GF-D8 (cell line): ENCODE measurements around the gene FAM114A1.
"Not testable (repeated sequence)": the region's sequence is repeated elsewhere in the genome, so short reads cannot be mapped to it uniquely, and the experiment has no call there.

Experiments used
- DNase-seq: peaks from one replicate; lab custom pipeline; 2025; lab: John Stamatoyannopoulos, UW

The FAM114A1 gene

DNA sequence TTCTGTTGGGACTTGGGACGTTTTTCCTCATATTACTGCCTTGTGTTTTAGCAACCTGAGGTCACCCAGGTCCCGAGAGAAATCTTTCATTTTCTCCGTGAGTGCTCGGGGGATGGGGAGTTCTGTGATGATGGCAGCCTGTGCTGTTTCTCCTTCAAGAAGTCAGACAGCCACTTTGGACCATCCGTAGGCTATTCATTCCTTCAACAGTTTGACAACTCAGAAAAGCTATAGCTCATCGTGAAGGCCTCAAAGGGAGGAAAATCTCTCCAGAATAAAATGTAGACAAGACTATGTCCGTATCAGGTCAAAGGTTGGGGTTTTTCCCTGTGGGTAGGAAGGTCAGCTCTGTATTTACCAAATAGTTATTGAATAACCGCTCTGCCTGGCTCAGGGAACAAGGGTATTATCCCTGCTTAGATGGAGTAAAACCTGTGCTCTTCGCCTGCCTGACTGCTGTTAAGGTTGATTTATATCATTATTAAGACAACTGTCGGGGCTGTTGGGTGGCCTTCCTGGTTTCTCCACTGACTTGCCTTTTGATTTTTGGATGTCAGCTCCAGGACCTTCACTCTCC is 36.6 kb downstream of the FAM114A1 start:
- DNase-seq, result no peak

DNA sequence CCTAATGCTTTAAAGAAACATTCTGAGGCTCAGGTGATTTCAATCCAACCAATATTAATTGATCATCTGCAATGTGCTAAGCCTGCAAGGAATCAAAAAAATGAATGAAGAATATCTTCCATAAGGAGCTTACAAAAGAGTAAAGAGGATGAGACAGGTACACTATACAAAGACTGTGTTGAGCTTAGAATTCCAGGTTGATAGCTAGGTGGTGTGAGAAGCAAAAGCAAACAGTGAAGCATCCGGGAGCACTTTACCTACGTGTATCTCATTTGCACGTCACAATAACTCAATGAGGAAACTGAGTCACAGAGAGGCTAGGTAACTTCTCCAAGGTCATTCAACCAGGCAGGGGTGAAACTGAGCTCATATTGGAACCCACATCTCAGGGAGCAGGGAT is 37.1 kb downstream of the FAM114A1 start:
- no peak for DNase-seq

DNA sequence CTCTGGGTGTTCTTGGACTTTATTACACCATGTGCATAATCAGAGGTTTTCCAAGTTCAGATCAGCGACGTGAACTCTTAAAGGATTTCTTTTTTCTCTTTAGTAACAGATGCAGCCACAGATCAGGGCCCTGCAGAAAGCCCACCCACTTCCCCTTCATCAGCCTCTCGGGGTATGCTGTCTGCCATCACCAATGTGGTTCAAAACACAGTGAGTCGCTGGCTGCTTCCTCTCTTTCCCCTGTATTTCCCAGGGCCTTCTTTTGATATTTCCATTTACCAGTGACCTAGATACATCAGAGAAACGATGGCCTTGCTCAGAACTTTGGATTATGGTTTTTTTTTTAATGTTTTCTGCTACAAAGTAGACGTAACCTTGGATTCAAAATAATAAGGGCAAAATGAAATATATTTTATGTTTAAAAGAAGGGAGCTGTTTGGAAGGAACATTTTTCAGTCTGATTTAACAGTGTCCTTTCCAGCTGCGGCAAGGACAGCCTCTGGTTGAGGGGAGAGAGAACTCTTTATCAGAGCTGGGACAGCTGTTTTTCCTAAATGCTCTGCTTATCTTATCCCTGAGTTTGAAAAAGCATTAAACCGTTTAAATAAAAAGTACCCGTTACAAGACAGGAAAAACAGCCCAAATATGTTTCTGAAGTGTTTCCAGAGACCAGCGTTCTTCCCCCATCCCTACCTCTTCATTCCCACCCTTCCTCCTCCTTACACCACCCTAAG is 38.2 kb downstream of the FAM114A1 start:
- DNase-seq, result no peak

DNA sequence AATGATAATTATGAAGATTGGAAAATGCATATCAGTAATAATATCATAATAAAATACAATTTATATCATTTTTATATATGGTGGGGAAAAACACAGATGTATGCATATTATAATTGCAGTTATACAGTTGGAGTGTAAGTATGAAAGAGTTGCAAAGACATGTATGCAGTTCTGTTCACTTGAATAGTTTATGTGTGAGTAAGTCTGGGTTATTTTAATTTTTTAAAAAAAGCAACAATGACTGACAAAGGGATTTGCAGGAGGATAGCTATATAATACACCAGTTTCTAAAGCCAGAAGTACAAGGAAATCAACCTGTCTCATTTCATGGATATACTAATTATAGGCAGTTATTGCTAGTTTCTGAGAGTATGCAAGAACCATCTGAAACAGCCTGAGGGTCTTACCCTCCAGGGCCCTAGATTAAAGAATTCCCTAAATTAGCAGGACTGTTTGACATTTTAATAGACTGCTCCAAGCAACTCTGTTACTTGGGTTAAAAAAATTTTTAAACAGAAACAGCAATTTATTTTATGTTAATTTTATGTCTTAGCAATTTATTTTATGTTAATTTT is 40.2 kb downstream of the FAM114A1 start:
- no peak for DNase-seq

DNA sequence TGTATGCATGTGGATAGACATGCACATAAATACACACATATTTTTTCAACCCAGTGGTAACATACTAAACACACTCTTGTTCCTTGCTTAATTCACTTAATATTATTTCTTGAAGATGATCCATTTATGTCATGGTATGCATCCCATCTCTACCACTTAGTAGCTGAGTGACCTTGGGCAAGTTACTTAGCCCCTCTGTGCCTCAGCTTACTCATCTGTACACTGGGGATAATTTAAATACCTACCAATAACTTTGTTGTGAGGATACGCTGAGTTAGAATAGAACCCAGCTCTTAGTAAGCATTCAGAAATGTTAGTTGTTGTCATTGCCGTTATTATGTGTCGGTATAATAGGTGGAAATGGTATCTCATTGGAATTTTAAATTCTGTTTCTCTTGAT is 41.4 kb downstream of the FAM114A1 start:
- no peak for DNase-seq

DNA sequence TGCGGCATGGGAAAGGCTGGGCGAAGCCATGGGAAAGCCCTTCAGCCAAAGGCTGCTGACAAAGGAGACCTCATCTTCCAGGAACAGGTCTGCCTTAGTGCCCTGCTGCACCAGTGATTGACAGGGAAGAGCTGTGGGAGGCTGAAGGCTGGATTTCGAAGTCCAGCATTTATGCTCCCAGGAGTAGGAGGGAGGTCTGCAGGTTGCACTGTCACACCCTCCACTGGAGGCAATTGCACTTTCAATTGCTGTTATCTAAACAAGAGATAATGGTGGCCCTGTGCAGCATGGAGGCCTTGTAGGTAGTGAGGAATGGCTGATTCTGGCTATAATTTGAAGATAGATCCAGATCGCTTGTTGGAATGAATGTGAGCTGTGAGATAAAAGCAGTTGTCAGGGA is 43.7 kb downstream of the FAM114A1 start:
- DNase-seq, result no peak

DNA sequence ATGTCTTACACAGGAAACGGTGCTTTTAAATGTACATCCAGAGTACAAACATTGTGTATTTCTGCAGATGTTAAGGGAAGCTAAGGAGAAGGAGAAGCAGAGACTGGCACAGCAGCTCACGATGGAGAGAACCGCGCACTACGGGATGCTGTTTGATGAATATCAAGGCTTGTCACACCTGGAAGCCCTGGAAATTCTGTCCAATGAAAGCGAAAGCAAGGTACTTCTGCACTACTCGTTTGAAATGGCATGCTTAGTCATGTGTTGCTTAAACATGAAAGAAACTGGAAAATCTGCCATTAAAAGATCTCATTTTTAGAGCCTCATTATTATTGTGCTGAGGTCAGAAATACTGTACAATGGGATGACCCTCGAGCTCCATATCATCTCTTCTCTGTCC is 47.2 kb downstream of the FAM114A1 start:
- DNase-seq, result no peak

DNA sequence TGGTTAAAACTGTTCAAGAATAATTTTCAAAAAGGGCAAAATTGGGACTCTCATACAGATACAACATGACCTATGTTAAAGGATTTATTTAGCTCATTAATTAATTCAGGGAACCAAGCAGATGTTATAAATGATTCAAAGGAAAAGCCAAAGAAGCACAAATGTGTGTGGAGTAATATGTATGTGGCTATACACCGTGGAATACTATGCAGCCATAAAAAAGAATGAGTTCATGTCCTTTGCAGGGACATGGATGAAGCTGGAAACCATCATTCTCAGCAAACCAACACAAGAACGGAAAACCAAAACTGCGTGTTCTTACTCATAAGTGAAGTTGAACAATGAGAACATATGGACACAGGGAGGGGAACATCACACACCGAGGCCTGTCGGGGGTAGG is 48.7 kb downstream of the FAM114A1 start:
- DNase-seq, result not testable (repeated sequence)

DNA sequence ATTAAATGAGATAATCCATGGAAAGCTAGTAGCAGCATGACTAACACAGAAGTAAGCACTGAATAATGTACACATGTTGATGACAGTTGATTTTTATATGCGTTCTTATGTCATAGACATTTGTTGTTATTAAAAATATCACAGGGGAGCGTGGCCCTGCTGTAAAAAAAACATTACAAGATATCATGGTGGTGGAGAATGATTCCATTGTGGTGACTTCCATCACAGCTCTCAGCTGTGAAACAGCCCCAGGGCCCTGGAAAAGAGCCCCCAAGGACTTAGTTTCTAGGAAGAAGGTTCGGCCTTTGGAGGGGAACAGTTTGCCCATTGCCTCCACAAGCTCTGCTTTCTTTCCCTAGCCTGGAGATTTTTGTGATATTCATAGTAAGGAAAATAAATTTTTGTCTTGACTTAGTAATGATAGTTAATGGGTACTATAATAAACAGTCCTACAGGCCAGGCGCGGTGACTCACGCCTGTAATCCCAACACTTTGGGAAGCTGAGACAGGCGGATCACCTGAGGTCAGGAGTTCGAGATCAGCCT is 49.9 kb downstream of the FAM114A1 start:
- no peak for DNase-seq

DNA sequence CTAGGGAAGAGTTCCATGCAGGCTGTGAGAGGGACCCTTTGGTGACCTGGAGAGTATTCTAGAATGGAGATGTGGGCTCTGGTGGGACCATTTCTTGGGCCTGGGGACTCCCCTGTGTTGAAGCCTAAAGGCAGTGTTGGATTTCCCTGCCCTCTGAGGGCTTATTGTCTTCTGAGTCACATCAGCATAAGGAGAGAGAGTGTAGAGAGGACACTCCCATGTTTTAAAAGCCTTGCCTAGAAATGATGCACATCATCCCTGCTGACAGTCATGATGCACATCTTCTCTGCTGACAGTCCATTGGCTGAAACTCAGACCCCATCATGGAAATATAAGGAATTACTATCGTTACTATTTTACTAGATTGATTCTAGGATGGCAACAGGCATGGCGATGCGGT is 51.9 kb downstream of the FAM114A1 start:
- DNase-seq, result no peak

DNA sequence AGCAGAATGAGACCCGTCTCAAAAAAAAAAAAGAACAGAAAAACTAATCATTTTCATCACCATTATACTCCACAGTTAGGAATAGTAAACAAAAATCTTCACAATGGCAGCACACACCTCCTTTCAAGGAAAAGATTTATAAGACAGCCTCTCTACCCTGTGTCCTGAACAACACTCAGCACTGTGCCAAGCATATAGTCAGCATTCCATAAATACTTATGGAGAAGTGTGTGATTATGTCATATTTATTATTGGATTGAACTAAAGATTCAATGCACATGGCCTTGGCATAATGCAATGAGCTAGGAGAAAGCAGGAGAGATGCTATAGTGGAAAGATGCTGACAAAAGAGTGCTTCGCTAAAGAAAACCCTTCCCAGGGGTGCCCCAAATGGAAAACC is 52.6 kb downstream of the FAM114A1 start:
- DNase-seq, result no peak

DNA sequence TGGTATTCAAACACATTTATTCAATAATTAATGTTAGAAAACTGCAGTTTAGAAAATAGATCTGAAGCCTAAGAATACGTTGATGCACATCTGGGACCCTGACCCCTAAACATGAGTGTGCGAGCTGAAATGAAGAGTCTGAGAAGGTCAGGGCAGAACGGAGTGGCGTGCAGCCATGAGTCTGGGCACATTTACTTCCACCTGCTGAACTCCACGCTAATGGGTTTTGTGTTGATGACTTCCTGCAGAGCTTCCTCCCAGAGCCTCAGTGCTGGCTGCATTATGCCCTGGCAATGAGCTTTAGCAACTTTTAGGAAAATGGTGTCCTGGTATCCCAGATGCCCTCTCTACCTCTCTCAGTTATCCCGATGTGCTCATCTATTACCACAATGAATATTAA is 53.1 kb downstream of the FAM114A1 start:
- no peak for DNase-seq

DNA sequence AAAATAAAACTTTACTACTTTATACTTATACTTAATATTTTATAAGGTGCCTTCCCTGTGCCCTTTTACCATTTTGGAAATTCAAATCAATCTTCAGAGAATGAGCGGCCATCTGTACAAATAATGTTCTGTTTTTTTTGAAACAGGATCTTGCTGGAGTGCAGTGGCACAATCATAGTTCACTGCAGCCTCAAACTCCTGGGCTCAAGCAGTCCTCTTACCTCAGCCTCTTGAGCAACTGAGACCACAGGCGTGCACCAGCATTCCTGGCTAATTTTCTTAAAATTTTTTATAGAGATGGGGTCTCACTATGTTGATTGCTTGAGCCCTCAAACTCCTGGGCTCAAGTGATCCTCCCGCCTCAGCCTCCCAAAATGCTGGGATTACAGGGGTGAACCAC is 53.5 kb downstream of the FAM114A1 start:
- DNase-seq, result no peak

DNA sequence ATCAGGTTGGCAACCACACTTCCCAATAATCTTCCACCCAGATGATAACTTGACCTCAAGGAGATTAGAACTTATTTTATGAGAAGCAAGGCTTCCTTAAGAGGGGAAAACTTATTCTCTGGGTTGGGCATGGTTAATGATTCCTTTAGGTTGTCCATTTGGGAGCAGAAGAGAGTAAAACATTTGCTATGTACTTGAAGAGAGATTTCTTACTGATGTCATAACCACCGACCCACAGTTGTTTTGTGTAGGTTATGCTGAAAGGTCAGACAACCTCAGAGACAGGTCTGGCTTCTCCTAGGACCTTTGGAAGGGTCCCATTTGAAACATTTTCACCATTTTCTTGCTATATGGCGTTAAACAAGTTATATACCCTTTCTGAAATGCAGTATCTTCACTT is 56.1 kb downstream of the FAM114A1 start:
- DNase-seq, result no peak

DNA sequence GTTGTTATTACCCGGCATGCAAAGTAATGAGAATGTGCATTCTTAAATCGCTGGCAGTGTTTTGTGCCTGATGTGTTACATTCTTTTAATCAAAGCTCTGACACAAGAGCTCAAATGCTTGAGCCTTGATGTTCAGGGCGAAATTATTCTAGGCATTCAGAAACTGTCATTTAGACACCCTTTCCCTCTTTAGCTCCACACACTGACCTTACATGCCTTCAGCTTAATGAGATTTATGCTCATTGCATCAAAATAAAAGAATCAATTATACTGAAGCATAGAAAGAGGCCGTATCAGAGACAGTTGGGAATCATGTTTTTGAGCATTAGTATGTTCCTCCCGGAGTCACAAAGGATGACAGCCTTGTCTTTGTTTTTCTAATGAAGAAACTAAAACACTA is 56.7 kb downstream of the FAM114A1 start:
- DNase-seq, result no peak

DNA sequence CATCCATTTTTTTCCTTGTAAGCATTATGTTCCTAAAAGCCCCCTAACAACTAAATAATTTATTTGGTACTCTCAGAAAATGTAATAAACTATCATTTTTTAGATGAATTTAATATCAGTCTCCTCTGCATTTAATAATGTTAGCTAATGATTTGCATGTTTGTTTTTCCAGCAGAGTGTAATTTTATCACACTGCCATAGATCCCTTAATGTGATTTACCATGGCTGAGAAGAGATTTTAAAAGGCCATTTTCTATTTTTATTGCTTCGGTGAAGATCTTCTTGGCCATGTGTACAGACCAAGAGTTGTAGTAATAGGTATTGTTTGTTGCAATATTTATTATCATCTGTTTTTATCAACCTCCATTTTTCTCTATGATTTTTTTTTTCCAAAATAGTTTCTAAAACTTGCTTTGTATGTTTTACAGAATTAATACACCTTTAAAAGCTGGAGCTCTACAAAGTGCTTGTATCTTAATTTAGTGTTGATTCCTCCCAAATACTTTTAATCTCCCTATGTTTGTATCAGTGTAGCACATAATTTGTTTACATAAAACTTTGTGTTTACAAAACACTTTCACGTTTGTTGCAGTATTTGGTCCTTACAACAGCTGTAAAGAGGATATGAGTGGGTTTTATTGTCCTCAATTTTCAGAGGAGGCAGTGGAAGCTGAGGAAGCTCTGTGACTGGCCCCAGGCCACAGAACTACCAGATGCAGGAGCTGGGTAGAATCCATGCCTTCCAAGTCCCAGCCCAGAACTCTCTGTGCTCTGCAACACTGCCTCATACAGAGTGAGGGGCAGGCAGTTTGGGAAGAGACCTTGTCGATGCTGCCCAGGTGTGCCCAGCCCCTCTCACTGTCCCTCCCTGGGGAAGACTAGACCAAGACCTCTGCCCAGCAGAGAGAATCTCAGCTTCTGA is 58.1 kb downstream of the FAM114A1 start:
- DNase-seq, result no peak

DNA sequence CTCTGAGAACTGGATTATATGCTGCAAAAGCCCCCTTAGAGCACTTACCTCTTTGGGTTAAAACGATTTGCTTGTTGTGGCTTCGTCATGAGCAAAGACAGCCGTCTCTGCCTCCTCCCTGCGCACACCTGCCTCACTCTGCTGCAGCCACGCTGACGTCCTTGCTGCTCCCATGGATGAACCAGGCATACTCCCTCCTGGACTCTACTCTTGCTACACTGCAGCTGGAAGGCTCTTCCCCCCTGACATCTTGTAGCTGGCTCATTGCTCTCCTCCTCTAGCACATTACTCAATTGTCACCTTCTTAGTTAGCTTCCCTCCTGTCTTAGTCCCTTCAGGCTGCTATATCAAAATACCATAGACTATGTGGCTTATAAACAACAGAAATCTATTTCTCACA is 59.3 kb downstream of the FAM114A1 start:
- DNase-seq, result no peak

DNA sequence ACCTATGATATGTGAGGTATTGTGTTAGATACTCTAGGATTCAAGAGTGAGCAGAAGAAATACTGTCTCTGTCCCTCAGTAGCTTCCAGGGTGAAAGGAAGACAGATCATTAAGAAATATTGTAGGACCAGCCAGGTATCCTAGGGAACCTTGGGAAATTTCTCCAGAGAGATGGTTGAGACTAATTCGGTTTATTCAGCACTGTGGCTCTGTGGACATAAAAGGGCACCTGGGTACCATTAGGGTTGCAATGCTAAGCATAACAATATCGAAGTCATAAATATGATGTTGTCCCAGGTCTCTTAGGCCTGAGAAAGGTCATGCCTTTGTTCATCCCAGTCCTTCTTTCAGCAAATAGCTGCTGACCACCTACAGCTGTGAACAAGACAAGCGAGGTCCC is 61.0 kb downstream of the FAM114A1 start:
- no peak for DNase-seq

DNA sequence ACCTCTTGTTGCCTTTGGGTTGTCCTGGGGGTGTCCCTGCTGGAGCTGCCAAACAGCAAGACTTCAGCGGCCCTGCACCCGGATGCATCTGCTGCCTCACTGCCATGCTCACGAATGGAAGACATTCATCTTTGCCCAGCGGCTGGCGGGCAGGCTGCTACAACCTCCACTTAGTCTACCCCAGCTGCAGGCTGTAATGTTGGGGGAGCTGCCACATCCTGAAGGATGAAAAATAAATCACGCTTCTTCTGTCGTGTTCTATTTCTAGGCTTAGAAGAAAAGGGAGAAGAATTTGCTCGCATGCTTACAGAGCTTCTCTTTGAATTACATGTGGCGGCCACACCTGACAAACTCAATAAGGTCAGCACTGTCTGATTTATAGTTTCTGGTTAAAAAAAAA is 61.4 kb downstream of the FAM114A1 start:
- no peak for DNase-seq

DNA sequence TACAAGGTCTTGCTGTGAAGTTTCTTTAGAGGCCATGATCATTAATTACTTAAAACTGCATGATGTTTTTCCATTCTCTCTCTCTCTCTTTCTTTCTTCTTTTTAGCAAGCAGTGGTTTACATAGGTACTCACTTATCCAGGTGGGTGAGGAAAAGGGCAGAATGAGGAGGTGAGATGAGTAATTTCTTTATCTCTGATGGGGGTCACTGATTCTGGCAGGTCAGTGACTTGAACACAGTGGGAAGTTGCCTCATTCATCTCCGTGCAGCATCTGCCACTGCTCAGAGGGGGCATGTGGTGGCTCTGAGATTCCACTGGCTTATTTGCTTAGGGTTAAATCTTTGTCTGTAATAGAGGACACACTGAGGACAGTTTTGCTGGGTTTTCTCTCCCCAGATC is 62.6 kb downstream of the FAM114A1 start:
- DNase-seq, result no peak

DNA sequence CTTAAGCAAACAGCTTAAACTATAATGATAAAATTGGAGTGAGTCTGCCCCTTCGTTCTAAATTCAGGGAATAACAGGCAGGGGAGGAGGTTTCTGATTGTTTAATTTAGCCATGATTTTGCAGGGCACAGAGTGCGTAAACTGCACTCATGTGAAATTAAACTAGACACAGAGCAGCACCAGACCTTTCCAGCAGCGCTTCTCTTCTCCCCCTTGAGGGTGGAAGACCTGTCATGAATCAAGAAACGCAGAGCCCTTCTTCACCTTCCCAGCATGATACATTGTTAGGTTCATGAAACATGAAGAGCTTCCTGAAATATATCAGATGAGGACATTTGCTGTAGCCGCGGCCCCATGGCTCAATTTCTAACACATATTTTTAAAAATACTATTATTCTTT is 63.1 kb downstream of the FAM114A1 start:
- no peak for DNase-seq

DNA sequence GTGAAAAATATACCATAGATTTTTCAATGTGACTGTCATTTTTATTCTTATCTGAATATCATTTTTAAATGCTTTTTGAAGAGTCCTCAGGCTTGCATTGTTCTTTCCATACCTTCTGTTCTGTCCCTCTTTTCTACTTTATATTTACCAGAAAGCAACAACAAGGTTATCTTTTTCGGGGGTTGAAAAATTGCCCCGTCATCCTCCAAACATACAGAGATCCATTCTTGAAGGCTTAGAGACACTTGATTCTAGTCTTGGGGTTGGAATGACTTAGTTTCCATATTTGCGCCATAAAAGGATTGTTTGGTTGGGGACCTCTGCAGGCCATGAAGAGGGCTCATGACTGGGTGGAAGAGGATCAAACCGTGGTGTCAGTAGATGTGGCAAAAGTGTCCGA is 63.5 kb downstream of the FAM114A1 start:
- DNase-seq, result no peak
